ENCODE results near the gene FNDC11.
"Not testable (repeated sequence)": the region's sequence is repeated elsewhere in the genome, so short reads cannot be mapped to it uniquely, and the experiment has no call there.

FNDC11 gene

GRCh38 chr20:63567386-63568169, 13.6 kb downstream of the FNDC11 start:
- peak; percentile 83 for DNase-seq (ENCODE audit: low spot score)
- TF ChIP-seq CTCF (IDR thresholded peaks at IDR 0.05; ENCODE audit: extremely low read depth, missing control alignments), result no peak

GRCh38 chr20:63568170-63568981, 14.4 kb downstream of the FNDC11 start:
- no peak for DNase-seq (ENCODE audit: low spot score)
- no peak for TF ChIP-seq CTCF (IDR thresholded peaks at IDR 0.05; ENCODE audit: extremely low read depth, missing control alignments)

- TF ChIP-seq CTCF (IDR thresholded peaks at IDR 0.05; ENCODE audit: extremely low read depth, missing control alignments), result no peak
- no peak for DNase-seq (ENCODE audit: low spot score)
Observed at GRCh38 chr20:63568986-63569949, 15.3 kb downstream of the FNDC11 start.

- no peak for TF ChIP-seq CTCF (IDR thresholded peaks at IDR 0.05; ENCODE audit: extremely low read depth, missing control alignments)
- no peak for DNase-seq (ENCODE audit: low spot score)
Observed at GRCh38 chr20:63570281-63571086, 16.5 kb downstream of the FNDC11 start.

GRCh38 chr20:63571087-63571478, 17.1 kb downstream of the FNDC11 start:
- DNase-seq (ENCODE audit: low spot score), result not testable (repeated sequence)

- no peak for TF ChIP-seq CTCF (IDR thresholded peaks at IDR 0.05; ENCODE audit: extremely low read depth, missing control alignments)
- no peak for DNase-seq (ENCODE audit: low spot score)
Observed at GRCh38 chr20:63572071-63572787, 18.3 kb downstream of the FNDC11 start.

All from GM20000 (cell line).